DOHH2 (cell line): ENCODE data around the gene LECT2.

Source experiments
- CTCF ChIP-seq: fragments of 200-600 bp; sonication (generic); IDR thresholded peaks from one replicate; pipeline ENCODE4 v1.5.1; 2014; ENCODE audit warnings: antibody characterized with exemption, mild to moderate bottlenecking, low read depth, low read length; ENCODE audit not compliant: poor library complexity, severe bottlenecking
- EZH2phosphoT487 ChIP-seq: fragments of 200-600 bp; sonication (generic); IDR thresholded peaks from 2 replicates; pipeline ENCODE4 v1.6.1; 2017; ENCODE audit warnings: borderline replicate concordance, mild to moderate bottlenecking, antibody characterized with exemption, low read length, moderate library complexity, mixed read lengths

- TF ChIP-seq CTCF (no peak), EZH2phosphoT487 (no peak)
Measured at GRCh38 chr5:135988546-135988945, 33.8 kb upstream of the LECT2 start.
